ENCODE results near the gene KIRREL3.

KIRREL3 gene

DNA sequence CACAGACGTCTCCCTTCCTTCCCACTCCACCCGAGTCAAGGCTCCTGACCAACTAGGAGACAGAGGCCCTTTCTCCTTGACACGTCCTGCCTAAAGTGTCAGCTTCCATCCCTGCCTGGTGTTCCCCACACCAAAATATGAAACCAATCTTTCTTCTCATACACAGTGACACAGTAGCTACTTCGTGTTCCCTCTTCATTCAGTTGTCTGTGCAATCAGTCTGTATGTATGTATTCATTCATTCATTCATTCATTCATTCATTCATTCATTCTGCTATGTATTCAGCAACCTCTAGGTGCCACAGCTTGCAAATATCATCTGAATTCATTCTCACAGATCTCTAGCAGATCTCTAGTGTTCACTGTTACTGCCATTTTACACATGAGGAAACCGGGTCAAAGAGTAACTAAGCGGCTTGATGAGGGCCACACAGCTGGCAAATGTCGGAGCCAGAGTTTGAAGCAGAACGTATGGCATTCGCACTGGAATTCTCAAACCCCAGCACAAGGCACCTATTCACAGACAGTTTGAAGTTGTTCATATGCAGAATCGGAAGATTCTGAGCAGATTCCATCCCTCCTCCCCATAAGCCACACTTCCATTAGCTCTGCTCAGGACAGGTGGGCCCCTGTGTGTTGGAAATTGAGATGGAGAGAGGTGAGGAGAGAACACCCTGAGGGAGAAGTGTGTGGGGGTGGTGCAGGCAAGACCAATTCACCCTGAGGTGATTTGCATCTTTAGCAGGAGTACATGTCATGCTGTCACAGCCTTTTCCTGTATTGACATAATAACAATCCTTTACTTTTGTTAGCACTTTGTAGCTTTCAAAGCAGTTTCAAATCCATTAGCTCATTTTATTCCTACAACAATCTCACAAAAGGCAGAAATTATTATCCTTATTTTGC, 369.4 kb downstream of the KIRREL3 start:
- no peak for DNase-seq (ENCODE audit: low read depth)

DNA sequence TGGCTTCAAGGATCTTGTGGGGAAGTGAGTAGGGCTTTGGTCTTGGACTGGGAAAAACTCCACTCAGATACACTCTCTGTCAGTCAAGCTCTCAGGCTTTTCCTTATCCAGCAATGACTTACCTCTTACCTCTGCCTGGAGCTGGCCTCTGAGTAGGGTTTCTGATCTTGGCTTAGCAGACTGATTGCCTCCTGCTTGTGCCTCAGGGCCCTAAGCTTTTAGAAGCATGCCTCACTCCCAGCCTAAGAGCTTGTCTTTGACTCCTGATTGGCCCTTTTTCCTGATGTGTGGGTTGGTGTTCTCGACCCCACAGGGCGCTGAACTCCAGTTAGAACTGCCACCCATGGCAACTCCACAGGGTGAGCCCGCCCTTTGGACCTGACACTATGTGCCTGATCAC, 370.1 kb downstream of the KIRREL3 start:
- DNase-seq (ENCODE audit: low read depth) = no peak

DNA sequence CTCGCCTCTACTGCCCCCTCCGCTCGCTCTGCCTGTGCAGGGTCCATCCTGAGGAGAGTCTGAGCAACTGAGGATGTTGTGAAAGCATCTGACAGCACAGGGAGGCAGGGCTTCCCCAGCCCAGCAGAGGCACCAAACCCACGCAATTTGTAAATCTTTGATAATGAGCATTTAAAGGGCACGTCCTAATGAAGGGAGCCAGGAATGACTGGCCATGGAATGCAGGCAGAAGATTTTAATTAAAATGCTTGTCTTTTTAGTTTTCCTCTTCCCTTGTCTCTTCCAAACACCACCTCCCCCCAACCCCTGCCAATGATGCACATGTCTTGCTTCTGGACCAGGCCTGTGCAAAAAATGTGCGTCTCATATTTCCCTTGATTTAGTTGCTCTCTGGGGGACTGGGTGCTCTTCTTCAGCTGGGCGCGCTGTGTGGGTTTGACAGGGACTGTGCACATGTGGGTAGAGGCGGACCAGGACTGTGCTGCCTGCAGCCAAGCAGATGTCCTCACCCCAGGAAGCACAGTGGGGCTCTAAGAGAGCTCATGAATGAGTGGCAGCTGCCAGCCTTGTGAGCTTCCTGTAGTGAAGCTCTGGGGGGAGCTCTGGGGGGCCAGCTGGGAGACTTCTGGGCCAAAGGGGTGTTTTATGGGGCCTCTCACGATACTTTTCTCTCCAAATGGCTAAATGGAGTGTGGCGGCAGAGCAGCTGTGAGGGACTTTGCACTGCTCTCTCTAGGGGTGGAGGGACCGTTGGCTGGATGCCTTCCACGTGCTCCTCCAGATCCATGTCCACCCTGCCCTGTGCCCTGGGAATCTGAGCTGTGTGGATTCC, 371.6 kb downstream of the KIRREL3 start:
- DNase-seq (ENCODE audit: low read depth) = no peak

DNA sequence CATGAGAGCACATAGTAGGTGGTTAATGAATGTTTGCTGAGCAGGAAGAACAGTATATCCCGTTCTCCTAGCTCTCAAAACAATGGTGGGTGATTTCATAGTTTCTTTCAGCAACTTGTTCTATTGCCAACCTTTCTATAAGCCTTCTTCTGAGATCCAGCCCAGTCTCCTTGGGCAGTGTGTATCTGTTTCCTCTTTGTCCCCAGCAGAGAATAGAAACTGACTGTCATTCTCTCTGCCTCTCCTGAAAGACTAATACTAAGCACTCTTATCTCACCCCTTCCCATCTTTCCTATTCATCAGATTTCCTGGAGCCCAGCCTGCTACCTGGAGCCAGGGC, 372.1 kb downstream of the KIRREL3 start:
- DNase-seq (ENCODE audit: low read depth) = no peak

DNA sequence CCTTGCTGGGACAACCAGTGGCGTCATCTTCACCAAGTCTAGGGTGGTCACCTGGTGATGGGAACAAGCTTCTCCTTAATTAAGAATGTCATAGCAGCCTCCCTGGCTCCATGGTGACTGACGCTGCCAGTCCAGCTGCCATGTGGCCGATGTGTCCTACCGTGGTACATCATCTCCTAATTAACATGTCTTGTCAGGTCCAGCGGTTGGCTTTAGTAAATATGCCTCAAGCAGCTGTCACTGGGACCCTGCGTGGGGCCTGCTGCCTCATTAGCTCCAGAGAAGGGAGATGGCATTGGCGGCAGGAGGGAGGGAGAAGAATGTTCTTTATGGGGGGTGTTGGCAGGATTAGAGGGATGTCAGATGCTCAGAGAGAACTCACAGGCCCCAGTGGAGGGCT, 373.1 kb downstream of the KIRREL3 start:
- no peak for DNase-seq (ENCODE audit: low read depth)

DNA sequence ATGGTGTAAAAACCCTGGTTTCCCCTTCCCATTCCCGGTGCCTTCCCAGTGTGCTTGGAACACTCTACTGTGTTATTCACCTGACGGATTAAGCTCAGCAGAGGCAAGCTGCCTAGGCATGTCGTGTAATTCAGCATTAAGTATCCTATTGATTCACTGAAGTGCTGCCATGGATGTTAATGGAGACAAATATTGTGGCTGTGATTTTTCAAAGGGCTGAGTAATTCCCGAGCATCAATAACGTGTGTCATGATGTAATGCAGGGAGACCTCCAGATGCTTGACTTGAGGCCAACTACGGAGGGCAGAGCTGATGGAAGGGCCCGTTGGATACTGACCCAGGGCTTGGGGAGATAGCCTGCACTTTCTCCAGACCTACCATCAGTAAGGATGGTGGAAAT, 376.1 kb downstream of the KIRREL3 start:
- no peak for DNase-seq (ENCODE audit: low read depth)

DNA sequence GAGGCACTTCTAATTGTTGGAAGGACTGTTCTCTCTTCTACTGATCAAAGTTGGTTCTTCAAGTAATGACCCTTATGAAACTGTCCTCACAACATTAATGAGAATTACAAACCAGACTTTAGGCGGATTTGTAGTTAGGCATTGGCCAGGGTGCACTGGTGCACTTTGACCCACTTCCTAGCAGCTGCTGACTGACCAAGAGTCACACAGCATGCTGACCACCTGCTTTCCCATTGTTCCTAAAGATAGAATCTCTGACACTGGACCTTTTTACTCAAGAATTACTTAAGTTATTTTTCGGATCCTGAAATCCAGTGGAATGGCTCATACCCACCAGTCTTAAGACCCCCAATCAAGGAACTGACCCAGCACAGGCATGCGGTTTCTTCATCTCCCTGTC, 381.1 kb downstream of the KIRREL3 start:
- DNase-seq (ENCODE audit: low read depth) = no peak

DNA sequence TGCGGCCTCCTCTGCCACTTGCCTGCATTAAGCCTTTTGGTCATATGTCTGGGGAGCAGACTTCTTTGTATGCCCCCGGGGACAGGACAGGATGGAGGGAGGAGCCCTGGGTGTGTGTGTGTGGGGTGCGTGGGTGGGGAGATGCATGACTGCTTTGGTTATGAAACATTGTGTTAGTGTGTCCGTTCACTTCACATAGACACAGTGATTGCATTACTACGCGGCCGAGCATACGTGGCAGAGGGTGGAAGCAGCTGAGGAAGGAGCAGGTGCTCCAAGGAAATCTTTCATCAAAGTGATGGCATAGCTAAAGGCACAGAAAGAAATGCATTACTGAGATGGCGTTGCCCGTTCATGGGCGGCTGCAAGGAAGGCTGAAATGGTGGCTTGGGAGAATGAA, 384.7 kb downstream of the KIRREL3 start:
- DNase-seq (ENCODE audit: low read depth) = no peak

DNA sequence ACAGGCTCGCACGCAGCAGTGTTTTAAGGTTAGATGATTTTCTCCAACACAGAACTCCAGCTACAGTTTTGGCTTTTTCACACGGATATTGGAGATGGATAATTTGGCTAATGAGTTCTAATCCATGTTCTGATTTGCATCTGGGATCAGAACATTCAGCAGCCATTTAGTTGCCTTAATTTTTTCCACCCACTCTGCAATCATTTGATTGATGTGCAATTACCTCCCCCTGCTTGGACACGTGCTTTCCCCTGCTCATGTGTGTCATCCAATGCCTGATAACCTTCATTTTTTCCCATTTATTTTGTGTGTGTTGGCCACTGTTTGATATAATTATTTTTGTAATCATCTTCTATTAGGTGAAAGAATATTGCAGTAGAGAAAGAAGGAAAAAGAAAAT, 387.3 kb downstream of the KIRREL3 start:
- DNase-seq (ENCODE audit: low read depth) = no peak

DNA sequence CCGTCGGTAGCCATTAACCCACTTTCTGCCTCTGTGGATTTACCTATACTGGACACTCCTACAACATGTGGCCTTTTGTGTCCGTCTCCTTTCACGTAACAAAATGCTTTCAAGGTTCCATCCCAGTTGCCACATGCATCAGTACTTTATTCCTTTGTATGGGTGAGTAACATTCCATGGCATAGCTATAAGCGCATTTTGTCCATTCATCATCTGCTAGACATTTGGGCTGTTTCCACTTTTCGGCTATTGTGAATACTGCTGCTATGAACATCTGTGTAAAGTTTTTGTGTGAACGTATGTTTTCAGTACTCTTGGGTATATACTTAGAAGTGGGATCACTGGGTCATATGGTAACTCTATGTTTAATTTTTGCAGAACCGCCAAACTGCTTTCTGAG, 387.9 kb downstream of the KIRREL3 start:
- DNase-seq (ENCODE audit: low read depth) = no peak

DNA sequence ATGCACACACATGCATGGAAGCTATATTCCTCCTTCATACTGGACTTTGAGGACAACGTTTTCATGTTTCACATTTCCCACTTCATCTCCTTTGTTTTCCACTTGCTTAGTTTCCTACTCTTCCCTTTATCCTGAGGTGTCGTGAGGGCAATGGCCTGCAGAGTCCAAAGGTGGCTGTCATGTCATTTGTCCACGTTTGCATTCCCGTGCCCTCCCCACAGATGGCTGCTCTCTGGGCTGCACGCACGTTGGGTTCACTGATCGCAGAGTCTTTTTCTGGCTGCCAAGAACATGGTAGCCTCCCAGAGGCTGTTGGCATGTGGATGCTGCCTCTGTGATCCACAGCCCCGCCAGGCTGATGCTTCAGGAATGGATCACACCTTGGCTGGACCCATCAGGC, 389.1 kb downstream of the KIRREL3 start:
- DNase-seq (ENCODE audit: low read depth) = no peak

DNA sequence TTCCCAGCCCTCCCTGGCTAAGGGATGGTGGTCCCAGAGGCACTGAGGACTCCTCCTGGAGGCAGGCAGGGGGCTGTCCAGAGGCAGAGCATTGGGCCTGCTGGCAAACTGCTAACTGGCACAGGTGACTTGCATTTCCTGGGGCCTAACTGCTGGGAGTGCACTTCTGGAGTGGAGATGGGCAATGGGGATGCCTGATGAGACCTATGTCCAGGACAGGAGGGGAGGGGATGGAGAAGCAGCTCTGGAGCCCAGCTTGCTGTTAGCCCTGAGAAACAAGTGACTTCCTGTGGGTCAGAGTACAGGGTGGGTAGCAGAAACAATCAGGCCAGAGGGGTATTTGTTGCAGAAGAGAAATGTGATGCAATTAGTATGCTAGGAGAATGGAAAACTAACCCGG, 391.9 kb downstream of the KIRREL3 start:
- DNase-seq (ENCODE audit: low read depth) = no peak

DNA sequence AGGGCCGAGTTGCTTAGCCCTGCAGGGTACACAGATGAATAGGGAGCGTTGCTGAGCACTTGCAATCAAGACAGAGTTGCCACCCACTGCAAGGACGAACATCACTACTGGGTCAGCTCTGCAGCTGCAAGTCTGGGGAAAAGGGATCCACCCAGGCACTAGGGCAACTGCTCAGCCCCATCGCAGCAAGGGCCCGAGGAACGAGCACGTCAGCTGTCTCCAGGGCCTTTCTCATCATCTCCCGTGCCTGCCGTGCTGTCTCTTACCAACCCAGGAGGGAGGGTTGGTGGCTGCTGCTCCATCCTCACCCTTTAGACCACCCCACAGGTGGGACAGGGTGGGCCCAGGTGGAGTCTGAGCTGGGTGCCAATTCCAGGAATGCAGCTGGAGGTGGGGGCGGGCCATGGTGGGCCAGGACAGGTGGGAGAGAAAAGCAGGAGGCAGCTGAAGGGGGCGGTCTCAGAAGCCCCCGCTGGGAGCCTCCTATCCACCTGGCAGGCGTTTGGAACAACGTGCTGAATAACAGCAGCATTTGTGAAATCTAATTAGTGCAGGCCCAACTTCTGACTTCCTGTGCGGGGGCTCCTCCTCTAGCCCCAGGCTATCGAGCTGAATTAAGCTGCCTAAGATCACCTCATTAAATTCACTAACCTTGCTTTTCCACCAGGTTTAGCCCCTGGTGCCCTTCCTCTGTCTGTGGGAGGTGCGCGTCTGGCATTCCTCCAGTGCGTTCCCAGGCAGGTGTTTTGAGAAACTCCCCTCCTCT, 392.6 kb downstream of the KIRREL3 start:
- no peak for DNase-seq (ENCODE audit: low read depth)

DNA sequence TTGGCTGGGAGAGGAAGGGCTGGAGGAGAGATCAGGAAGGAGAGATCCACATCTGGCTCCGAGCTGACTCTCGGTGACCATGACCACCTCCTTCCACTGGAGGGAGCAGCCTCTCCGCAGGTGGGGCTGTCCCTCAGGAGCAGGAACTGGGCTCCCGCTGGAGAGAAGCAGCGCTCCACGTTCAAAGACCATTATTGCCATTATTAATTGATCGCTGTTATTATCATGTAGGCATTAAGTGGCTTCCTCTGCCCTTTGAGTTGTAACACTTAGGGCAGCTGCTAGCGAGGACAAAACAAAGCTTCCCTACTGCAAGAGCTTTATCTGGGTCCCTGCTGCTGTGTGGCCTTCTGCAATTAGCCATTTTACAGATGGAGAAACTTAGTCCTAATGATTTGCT, 393.2 kb downstream of the KIRREL3 start:
- no peak for DNase-seq (ENCODE audit: low read depth)

DNA sequence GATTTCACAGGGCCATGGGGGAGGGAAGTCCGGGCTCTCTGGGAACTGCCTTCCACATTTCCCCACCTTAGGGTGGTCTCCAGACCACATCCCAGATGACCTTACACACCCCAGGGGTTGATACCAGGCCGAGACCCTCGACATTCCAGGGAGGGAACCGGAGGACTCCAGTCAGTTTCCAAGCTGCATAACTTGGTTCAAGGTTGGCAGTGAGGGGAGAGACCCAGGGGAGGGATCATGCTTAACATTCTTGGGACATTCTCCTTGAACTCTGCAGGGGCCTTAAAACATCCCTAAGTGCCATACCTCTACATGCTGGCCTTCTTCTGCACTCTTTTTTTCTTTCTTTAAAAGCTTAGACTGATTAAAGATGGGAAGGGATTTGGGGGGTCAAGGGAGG, 394.1 kb downstream of the KIRREL3 start:
- no peak for DNase-seq (ENCODE audit: low read depth)

DNA sequence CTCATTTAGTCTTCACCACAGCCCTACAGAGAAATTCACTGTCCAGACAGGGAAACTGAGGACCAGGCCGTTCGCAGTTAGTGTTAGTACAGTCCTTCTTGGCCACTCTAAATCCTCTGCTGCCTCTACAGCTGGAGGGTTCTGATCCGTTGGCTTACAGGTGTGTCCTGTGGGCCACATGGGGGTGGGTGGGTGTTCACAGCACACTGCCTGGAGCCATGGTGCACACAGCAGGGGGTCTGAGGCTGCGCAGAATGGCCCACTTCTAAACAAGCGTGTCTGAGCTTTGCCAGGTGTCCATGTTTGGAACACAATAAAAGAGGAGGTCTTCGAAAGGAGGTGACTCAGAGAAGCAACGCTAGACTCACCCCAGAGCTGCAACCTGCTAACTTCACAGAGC, 396.1 kb downstream of the KIRREL3 start:
- DNase-seq (ENCODE audit: low read depth) = no peak

DNA sequence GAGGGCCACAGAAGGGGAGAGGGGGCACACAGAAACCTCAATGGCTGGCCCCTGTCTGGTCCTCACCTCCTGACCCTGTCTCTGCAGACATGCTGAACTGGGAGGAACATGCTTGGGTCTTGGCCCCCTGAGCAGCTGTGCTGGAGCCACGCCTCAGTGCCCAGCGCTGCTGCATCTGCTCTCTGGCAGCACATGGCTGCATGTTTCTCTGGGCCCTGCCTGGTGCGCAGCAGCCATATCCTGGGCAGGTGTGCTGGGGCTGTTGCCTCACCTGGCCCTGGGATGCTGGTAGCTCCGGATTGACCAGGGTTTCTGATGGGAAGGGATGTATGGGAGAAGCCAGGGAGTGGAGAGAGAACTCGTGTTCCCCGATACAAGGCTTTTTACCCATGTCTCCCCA, 397.1 kb downstream of the KIRREL3 start:
- DNase-seq (ENCODE audit: low read depth) = no peak

DNA sequence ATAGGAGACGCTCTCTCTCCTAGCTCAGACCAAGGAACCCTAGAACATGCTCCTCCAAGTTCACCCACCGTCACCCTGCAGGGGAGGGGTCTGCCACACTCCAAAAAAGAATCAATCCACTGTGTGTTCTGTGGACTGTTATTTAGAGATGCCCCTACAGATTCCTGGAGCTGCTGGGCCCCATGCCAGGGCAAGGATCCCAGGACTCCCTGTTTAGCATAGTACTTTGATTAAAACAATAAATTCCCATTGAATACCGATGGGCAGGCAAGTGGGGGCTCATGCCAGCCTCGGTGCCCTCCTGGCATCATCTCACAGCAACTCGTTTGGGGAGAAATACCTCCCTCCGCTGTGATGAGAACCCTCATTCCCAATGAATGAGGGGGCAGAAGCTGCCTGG, 397.6 kb downstream of the KIRREL3 start:
- no peak for DNase-seq (ENCODE audit: low read depth)

DNA sequence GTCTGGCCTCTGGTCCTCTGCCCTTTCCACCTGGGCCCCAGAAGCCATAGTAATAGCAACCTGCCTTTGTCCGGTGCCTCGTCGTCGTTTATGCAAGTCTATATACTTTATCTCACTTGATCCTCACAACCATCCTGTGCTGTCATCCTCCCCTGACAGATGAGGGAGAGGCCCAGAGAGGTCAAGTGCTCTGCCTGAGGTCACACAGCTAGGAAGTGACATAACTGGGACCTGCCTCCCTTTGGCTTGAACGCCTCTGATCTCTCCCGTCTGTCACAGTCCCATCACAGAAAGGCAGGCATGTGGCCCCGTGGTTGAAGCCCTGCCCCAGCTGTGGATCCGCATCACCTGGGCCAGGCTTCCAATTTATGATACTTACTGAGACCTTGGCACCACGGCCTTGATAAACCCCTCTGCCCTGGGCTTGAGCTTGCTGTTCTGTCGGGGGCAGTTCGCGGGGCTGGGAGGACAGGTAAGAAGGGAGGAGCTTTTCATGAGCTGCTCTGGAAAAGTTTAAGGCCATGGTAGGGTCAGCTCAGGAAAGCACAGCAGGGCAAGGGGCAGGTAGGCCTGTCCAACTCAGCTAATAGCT, 398.1 kb downstream of the KIRREL3 start:
- DNase-seq (ENCODE audit: low read depth) = no peak

DNA sequence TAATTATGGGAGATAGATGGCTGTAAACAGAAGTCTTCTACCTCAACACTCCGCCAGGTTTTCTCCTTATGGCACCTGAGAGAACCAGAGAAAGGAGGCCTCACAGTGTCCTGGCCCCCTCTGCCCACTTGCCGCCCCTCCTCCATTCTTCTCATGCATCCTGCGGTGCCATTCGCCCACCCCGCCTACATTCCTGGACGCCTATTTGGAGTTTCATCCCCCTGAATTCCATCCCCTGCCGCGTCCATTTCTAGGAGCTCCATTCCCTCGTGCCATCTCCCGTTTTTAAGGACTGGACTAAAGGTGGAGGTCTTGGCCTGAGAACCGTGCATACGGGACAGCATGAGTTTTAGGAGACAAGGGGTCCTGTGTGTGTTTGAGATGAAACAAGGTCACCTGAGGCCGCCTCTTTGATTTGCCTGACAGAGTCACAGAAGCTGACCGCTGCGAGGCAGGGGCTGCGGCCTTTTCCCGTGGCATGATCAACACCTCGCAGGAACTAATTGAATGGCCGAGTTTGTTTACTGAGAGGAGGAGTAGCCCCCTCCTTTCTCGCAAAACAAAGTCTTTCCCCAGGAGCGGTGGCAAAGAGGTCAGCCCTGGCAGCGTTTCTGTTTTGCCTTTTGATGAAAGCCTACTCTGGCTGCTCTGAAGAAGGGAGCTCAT, 398.9 kb downstream of the KIRREL3 start:
- no peak for DNase-seq (ENCODE audit: low read depth)

DNA sequence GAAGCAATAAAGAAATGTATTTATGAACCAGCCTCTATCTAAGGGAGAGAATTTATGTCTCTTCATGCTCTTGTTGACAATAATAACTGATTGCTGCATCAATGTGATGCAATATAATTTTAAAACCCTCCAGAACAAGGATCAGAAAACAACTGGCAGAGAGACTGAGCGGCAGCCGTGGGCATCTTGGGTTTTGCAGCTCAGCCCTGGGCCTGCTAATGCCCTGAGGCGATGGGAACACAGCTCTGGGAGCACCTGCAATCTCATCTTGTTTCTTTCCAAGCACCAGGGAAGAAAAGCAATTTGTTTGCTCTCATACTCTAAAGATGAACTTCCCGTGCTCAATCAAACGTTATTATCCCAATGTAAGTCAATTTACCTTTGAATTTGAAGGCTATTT, 399.4 kb downstream of the KIRREL3 start:
- DNase-seq (ENCODE audit: low read depth) = no peak
